ENCODE measurements around the gene SMS. TPM values are rescaled to one million over a fixed set of nuclear protein-coding genes. Genes with fewer than 3 reads are reported as not detected.

SMS gene
- total RNA-seq, 1 experiment from 2014 or later = 172 TPM

DNA sequence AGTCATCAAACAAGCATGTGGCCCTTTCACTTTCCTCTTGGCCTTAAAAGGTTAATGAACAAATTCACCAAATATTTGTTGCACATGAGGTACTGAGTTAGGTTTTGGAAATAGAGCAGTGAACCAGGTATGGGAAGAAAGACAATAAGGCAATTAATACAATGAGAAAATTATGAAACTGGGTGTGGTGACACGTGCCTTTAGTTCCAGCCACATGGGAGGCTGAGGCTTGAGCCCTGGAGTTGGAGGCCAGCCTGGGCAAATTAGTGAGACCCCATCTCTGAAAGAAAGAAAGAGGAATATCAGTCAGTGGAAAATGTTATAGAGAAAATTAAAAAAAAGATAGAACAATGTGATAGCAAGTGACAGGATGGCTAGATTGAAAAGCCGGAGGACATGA lies 99.7 kb downstream of the SMS start:
- Histone ChIP-seq H3K9me3 (ENCODE audit: control insufficient read depth, insufficient read depth, low read depth, low read length) (no peaks in the 10 kb centered on the region), H3K4me1 (ENCODE audit: control insufficient read depth, insufficient read depth, low read length) (no peaks in the 10 kb centered on the region), H3K27ac (ENCODE audit: low read length) (no peak overlapping the region), H3K4me3 (ENCODE audit: low read depth in 2 of 2, low read length in 2 of 2) (no peak overlapping the region), H3K36me3 (ENCODE audit: control insufficient read depth, insufficient read depth, low read length) (no peaks in the 10 kb centered on the region), H3K27me3 (ENCODE audit: control insufficient read depth, insufficient read depth, low read length) (no peaks in the 10 kb centered on the region)
- in situ Hi-C loops (cut with HindIII; ENCODE audit: low pct_unique_long_range_greater_than_20kb, low sequenced_read_pairs) = no loop called here
- intact Hi-C loops (cut with micrococcal nuclease; ENCODE audit: unreplicated experiment) = no loop called here
- TF ChIP-seq, protein P1, sequence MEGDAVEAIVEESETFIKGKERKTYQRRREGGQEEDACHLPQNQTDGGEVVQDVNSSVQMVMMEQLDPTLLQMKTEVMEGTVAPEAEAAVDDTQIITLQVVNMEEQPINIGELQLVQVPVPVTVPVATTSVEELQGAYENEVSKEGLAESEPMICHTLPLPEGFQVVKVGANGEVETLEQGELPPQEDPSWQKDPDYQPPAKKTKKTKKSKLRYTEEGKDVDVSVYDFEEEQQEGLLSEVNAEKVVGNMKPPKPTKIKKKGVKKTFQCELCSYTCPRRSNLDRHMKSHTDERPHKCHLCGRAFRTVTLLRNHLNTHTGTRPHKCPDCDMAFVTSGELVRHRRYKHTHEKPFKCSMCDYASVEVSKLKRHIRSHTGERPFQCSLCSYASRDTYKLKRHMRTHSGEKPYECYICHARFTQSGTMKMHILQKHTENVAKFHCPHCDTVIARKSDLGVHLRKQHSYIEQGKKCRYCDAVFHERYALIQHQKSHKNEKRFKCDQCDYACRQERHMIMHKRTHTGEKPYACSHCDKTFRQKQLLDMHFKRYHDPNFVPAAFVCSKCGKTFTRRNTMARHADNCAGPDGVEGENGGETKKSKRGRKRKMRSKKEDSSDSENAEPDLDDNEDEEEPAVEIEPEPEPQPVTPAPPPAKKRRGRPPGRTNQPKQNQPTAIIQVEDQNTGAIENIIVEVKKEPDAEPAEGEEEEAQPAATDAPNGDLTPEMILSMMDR (IDR thresholded peaks at IDR 0.05) = no peak
- TF ChIP-seq, protein P2, sequence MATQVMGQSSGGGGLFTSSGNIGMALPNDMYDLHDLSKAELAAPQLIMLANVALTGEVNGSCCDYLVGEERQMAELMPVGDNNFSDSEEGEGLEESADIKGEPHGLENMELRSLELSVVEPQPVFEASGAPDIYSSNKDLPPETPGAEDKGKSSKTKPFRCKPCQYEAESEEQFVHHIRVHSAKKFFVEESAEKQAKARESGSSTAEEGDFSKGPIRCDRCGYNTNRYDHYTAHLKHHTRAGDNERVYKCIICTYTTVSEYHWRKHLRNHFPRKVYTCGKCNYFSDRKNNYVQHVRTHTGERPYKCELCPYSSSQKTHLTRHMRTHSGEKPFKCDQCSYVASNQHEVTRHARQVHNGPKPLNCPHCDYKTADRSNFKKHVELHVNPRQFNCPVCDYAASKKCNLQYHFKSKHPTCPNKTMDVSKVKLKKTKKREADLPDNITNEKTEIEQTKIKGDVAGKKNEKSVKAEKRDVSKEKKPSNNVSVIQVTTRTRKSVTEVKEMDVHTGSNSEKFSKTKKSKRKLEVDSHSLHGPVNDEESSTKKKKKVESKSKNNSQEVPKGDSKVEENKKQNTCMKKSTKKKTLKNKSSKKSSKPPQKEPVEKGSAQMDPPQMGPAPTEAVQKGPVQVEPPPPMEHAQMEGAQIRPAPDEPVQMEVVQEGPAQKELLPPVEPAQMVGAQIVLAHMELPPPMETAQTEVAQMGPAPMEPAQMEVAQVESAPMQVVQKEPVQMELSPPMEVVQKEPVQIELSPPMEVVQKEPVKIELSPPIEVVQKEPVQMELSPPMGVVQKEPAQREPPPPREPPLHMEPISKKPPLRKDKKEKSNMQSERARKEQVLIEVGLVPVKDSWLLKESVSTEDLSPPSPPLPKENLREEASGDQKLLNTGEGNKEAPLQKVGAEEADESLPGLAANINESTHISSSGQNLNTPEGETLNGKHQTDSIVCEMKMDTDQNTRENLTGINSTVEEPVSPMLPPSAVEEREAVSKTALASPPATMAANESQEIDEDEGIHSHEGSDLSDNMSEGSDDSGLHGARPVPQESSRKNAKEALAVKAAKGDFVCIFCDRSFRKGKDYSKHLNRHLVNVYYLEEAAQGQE (IDR thresholded peaks at IDR 0.05; ENCODE audit: insufficient read depth in 1 of 2, low read depth in 2 of 2, low read length in 1 of 2) = no peak
- no peak for TF ChIP-seq POLR2AphosphoS5 (IDR thresholded peaks at IDR 0.05; ENCODE audit: low read depth, low read length)
- TF ChIP-seq SIN3A (IDR thresholded peaks at IDR 0.05; ENCODE audit: borderline replicate concordance, insufficient read depth, low read depth, low read length) = no peak
- TF ChIP-seq TCF7L2 (IDR thresholded peaks at IDR 0.05; ENCODE audit: low read depth, low read length) = no peak
- CTCF ChIA-PET = no interaction called here
- POLR2A ChIA-PET = no interaction called here
- DNase-seq (ENCODE audit: low read depth, low spot score) = no peak
- BruUV-seq (replicated peaks) = no TSS peak
- no peak for ATAC-seq

DNA sequence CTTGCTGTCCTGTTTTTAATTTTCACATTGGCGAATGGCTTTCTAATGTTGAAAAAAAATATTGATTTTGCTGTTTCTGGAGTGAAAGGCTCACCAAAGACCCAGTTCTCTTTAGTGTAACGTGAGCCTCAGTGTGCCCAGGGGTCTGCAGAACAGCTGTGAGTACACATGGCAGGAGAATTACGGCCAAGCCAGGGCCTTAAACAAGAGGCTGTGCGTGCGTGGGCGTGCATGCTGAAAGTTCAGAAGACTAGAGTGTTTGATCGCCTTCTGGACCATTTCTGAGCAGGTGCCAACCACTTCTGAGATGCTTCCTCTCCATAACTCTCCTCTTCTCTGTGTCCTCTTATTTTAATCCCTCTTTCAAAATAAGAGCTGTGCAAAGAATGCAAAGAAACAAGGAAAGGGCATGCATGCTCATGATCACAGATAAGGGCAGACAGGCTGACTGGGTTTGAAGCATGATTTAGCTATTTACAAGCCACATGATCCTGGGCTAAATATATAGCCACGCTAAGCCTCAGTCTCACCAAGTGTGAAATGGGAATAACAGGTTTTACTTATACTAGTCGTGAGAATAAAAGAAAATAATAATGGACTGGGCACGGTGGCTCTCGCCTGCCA lies 101.5 kb downstream of the SMS start:
- Histone ChIP-seq H3K9me3 (ENCODE audit: control insufficient read depth, insufficient read depth, low read depth, low read length) (no peaks in the 10 kb centered on the region), H3K36me3 (ENCODE audit: control insufficient read depth, insufficient read depth, low read length) (no peaks in the 10 kb centered on the region), H3K4me3 (ENCODE audit: low read depth in 2 of 2, low read length in 2 of 2) (no peak overlapping the region), H3K27ac (ENCODE audit: low read length) (no peak overlapping the region), H3K27me3 (ENCODE audit: control insufficient read depth, insufficient read depth, low read length) (no peaks in the 10 kb centered on the region), H3K4me1 (ENCODE audit: control insufficient read depth, insufficient read depth, low read length) (no peaks in the 10 kb centered on the region)
- TF ChIP-seq, protein P2 (IDR thresholded peaks at IDR 0.05; ENCODE audit: insufficient read depth in 1 of 2, low read depth in 2 of 2, low read length in 1 of 2) = no peak
- TF ChIP-seq POLR2AphosphoS5 (IDR thresholded peaks at IDR 0.05; ENCODE audit: low read depth, low read length) (no peak), SIN3A (IDR thresholded peaks at IDR 0.05; ENCODE audit: borderline replicate concordance, insufficient read depth, low read depth, low read length) (no peak), TCF7L2 (IDR thresholded peaks at IDR 0.05; ENCODE audit: low read depth, low read length) (no peak)
- ATAC-seq (no peak), DNase-seq (ENCODE audit: low read depth, low spot score) (no peak)
- intact Hi-C loops (cut with micrococcal nuclease; ENCODE audit: unreplicated experiment) = no loop called here
- in situ Hi-C loops (cut with HindIII; ENCODE audit: low pct_unique_long_range_greater_than_20kb, low sequenced_read_pairs) = no loop called here
- ChIA-PET CTCF (interaction anchor here (0.7 kb wide), 1 partner anchor 77 kb away, joined by 3 read pairs; no protein-coding TSS in a partner anchor), POLR2A (no interaction called here)
- no TSS peak for BruUV-seq (replicated peaks)
